ENCODE data around the gene NFE2L2.
"Not testable (repeated sequence)": the region's sequence is repeated elsewhere in the genome, so short reads cannot be mapped to it uniquely, and the experiment has no call there.

GRCh38 chr2:177309672-177310309, 45.3 kb upstream of the NFE2L2 start:
- TF ChIP-seq, protein P1, sequence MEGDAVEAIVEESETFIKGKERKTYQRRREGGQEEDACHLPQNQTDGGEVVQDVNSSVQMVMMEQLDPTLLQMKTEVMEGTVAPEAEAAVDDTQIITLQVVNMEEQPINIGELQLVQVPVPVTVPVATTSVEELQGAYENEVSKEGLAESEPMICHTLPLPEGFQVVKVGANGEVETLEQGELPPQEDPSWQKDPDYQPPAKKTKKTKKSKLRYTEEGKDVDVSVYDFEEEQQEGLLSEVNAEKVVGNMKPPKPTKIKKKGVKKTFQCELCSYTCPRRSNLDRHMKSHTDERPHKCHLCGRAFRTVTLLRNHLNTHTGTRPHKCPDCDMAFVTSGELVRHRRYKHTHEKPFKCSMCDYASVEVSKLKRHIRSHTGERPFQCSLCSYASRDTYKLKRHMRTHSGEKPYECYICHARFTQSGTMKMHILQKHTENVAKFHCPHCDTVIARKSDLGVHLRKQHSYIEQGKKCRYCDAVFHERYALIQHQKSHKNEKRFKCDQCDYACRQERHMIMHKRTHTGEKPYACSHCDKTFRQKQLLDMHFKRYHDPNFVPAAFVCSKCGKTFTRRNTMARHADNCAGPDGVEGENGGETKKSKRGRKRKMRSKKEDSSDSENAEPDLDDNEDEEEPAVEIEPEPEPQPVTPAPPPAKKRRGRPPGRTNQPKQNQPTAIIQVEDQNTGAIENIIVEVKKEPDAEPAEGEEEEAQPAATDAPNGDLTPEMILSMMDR (IDR thresholded peaks at IDR 0.05 in 4 of 5, conservative IDR thresholded peaks at IDR 0.05 in 1 of 5): not testable (repeated sequence)
- not testable (repeated sequence) for TF ChIP-seq POLR2A (IDR thresholded peaks at IDR 0.05)

Measured in gastrocnemius medialis (tissue), 4 donors.